Measurements from ENCODE around the gene EPHA4.

DNA sequence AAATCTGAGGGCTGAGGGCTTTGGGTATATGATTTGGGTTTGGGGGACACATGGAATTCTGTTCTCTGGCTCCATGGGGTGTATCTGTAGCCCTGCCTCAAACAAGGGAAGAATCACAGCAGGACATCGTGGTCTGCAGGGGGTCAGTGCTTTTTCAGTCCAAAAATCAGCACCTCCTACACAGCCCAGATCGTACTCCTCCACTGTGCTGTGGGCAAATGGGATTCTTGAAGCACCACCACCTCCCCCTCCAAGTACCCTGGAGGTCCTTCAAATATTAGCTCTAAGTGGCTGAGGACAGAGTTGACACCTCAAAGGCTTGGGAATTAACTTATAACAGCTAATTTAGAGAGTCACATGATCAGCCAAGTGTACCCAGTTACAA, 41.5 kb downstream of the EPHA4 start:
- TF ChIP-seq EZH2 (IDR thresholded peaks at IDR 0.05; ENCODE audit: insufficient read depth, low read length) = no peak
- TF ChIP-seq, protein P1, sequence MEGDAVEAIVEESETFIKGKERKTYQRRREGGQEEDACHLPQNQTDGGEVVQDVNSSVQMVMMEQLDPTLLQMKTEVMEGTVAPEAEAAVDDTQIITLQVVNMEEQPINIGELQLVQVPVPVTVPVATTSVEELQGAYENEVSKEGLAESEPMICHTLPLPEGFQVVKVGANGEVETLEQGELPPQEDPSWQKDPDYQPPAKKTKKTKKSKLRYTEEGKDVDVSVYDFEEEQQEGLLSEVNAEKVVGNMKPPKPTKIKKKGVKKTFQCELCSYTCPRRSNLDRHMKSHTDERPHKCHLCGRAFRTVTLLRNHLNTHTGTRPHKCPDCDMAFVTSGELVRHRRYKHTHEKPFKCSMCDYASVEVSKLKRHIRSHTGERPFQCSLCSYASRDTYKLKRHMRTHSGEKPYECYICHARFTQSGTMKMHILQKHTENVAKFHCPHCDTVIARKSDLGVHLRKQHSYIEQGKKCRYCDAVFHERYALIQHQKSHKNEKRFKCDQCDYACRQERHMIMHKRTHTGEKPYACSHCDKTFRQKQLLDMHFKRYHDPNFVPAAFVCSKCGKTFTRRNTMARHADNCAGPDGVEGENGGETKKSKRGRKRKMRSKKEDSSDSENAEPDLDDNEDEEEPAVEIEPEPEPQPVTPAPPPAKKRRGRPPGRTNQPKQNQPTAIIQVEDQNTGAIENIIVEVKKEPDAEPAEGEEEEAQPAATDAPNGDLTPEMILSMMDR (IDR thresholded peaks at IDR 0.05; ENCODE audit: insufficient read depth, low read depth, low read length) = no peak
